ENCODE results near the gene SRRM3. TPM values are rescaled to one million over a fixed set of nuclear protein-coding genes. Genes with fewer than 3 reads are reported as not detected.

Gene SRRM3
- total and polyA plus RNA-seq, 2 experiments from 2014 or later, result 8.6 to 13.8 TPM

DNA sequence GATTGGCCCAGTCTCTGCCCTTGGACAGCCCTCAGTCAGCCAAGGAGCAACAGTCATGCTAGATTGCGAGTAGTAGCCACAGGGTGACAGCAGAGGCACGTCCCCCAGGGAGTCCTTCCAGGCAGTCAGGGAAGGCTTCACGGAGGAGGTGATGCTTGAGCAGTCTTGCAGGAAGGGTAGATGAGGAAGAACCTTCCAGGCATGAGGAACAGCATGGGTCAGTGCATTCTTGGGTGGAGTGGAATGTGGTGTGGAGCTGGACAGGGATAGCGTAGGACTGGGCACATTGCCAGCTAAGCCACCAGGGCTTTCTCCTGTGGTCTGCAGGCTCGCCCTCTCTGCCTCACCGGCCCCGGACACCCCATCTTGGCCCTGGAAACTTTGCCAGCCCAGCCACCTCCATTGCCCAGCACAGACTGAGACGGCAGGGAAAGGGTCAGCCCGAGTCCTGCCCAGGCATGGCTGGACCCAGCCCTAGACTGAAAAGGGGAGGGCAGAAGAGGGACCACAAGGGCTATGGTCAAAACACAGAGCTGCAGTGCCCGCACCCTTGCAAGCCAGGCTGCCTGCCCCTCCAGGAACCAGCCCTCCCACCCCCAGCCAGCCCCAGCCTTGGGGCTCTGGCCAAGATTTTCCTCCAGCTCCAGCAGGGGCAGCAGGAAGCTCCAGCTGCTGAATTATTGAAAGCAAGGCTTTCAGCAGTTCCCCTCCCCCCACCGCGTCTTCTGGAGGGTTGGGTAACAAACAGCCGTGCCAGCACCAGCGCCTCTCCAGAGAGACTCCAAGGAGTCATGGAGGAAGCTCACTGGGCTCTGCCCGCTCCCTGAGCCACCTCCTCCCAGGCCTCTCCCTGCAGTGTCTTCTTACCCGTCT, 18.7 kb downstream of the SRRM3 start:
- Mint-ChIP-seq H3K27me3 (ENCODE audit: insufficient read depth, low read depth, poor library complexity) (peaks cover 21% of the 10 kb centered on the region), H3K4me3 (no peak overlapping the region; the same call in 2 of the 3 replicates), H3K36me3 (ENCODE audit: low read depth) (no peaks in the 10 kb centered on the region), H3K27ac (peak overlapping the region; percentile 62), H3K4me1 (peaks cover 60% of the 10 kb centered on the region), H3K9me3 (no peaks in the 10 kb centered on the region)
- peak; percentile 94 for DNase-seq (ENCODE audit: low spot score)
- peak overlapping the region; percentile 33; the same call in 1 of the 2 replicates for H3K4me3 ChIP-seq
- peaks cover 56% of the 10 kb centered on the region for H3K4me1 ChIP-seq (ENCODE audit: insufficient read depth)
- no peaks in the 10 kb centered on the region for H3K36me3 ChIP-seq (ENCODE audit: insufficient read depth)
- H3F3A ChIP-seq (replicated peaks; ENCODE audit: low read depth), result peaks cover 23% of the 10 kb centered on the region
- peak; percentile 63 for ATAC-seq
- H3K27me3 ChIP-seq (ENCODE audit: insufficient read depth), result no peaks in the 10 kb centered on the region
- H3K9me2 ChIP-seq (ENCODE audit: insufficient read depth), result no peaks in the 10 kb centered on the region
- TF ChIP-seq EZH2phosphoT487 (IDR thresholded peaks at IDR 0.05; ENCODE audit: unreplicated experiment), result no peak
- no peak for TF ChIP-seq CREB1 (CRISPR knock-in tag; IDR thresholded peaks at IDR 0.05; ENCODE audit: low read depth)
- TF ChIP-seq ZNF114 (CRISPR knock-in tag; IDR thresholded peaks at IDR 0.05), result no peak
- TF ChIP-seq JUNB (IDR thresholded peaks at IDR 0.05; ENCODE audit: unreplicated experiment), result no peak
- TF ChIP-seq, protein P1, sequence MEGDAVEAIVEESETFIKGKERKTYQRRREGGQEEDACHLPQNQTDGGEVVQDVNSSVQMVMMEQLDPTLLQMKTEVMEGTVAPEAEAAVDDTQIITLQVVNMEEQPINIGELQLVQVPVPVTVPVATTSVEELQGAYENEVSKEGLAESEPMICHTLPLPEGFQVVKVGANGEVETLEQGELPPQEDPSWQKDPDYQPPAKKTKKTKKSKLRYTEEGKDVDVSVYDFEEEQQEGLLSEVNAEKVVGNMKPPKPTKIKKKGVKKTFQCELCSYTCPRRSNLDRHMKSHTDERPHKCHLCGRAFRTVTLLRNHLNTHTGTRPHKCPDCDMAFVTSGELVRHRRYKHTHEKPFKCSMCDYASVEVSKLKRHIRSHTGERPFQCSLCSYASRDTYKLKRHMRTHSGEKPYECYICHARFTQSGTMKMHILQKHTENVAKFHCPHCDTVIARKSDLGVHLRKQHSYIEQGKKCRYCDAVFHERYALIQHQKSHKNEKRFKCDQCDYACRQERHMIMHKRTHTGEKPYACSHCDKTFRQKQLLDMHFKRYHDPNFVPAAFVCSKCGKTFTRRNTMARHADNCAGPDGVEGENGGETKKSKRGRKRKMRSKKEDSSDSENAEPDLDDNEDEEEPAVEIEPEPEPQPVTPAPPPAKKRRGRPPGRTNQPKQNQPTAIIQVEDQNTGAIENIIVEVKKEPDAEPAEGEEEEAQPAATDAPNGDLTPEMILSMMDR (conservative IDR thresholded peaks at IDR 0.05; ENCODE audit: low read depth in 2 of 2), result peak; percentile 19 to 81; a peak in 2 of 4 replicates
- peak overlapping the region; percentile 67 for H3K4me2 ChIP-seq
- H3K27ac ChIP-seq (ENCODE audit: low read depth), result peak overlapping the region; percentile 59
- H2AFZ ChIP-seq, result 0 out of 2 replicates have a peak overlapping the region, but pooled peaks have one; percentile 32
- H3K79me2 ChIP-seq (replicated peaks; ENCODE audit: insufficient read depth), result no peaks in the 10 kb centered on the region
- no peaks in the 10 kb centered on the region for H4K20me1 ChIP-seq (replicated peaks; ENCODE audit: insufficient read depth)

DNA sequence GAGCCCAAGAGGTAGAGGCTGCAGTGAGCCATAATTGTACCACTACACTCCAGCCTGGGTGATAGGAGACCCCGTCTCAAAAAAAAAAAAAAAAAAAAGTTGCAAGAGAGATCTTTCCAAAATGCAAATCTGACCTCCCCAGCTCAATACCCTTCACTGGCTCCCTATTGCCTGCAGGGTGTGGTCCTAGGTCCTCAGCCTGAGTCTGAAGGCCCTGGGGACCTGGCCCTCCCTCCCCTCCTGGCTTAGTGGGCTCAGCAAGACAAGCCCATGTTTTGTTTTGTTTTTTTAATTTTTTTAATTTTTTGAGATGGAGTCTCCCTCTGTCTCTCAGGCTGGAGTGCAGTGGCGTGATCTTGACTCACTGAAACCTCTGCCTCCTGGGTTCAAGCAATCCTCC, 20.6 kb downstream of the SRRM3 start:
- H3K79me2 ChIP-seq (replicated peaks; ENCODE audit: insufficient read depth), result no peaks in the 10 kb centered on the region
- H3K9me2 ChIP-seq (ENCODE audit: insufficient read depth), result no peaks in the 10 kb centered on the region
- H3K27me3 ChIP-seq (ENCODE audit: insufficient read depth), result no peaks in the 10 kb centered on the region
- no peak overlapping the region for H3K4me3 Mint-ChIP-seq
- H3K9me3 Mint-ChIP-seq, result no peaks in the 10 kb centered on the region
- TF ChIP-seq, protein P1 (conservative IDR thresholded peaks at IDR 0.05; ENCODE audit: low read depth in 2 of 2), result no peak
- TF ChIP-seq, protein P2, sequence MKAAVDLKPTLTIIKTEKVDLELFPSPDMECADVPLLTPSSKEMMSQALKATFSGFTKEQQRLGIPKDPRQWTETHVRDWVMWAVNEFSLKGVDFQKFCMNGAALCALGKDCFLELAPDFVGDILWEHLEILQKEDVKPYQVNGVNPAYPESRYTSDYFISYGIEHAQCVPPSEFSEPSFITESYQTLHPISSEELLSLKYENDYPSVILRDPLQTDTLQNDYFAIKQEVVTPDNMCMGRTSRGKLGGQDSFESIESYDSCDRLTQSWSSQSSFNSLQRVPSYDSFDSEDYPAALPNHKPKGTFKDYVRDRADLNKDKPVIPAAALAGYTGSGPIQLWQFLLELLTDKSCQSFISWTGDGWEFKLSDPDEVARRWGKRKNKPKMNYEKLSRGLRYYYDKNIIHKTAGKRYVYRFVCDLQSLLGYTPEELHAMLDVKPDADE (IDR thresholded peaks at IDR 0.05), result no peak
- TF ChIP-seq, protein P3, sequence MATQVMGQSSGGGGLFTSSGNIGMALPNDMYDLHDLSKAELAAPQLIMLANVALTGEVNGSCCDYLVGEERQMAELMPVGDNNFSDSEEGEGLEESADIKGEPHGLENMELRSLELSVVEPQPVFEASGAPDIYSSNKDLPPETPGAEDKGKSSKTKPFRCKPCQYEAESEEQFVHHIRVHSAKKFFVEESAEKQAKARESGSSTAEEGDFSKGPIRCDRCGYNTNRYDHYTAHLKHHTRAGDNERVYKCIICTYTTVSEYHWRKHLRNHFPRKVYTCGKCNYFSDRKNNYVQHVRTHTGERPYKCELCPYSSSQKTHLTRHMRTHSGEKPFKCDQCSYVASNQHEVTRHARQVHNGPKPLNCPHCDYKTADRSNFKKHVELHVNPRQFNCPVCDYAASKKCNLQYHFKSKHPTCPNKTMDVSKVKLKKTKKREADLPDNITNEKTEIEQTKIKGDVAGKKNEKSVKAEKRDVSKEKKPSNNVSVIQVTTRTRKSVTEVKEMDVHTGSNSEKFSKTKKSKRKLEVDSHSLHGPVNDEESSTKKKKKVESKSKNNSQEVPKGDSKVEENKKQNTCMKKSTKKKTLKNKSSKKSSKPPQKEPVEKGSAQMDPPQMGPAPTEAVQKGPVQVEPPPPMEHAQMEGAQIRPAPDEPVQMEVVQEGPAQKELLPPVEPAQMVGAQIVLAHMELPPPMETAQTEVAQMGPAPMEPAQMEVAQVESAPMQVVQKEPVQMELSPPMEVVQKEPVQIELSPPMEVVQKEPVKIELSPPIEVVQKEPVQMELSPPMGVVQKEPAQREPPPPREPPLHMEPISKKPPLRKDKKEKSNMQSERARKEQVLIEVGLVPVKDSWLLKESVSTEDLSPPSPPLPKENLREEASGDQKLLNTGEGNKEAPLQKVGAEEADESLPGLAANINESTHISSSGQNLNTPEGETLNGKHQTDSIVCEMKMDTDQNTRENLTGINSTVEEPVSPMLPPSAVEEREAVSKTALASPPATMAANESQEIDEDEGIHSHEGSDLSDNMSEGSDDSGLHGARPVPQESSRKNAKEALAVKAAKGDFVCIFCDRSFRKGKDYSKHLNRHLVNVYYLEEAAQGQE (IDR thresholded peaks at IDR 0.05; ENCODE audit: unreplicated experiment), result no peak
- TF ChIP-seq JUNB (IDR thresholded peaks at IDR 0.05; ENCODE audit: unreplicated experiment) (no peak), EZH2phosphoT487 (IDR thresholded peaks at IDR 0.05; ENCODE audit: unreplicated experiment) (no peak), NANOG (IDR thresholded peaks at IDR 0.05; ENCODE audit: borderline replicate concordance) (no peak), STAT1 (IDR thresholded peaks at IDR 0.05; ENCODE audit: unreplicated experiment) (no peak), POLR2AphosphoS5 (IDR thresholded peaks at IDR 0.05; ENCODE audit: low read depth) (no peak), ZNF114 (CRISPR knock-in tag; IDR thresholded peaks at IDR 0.05) (no peak)
- H3K4me2 ChIP-seq, result no peak overlapping the region
- no peak overlapping the region for H3K4me3 ChIP-seq
- DNase-seq (ENCODE audit: low spot score) (no peak), ATAC-seq (no peak)
- no peak overlapping the region for H2AFZ ChIP-seq
- H3K36me3 Mint-ChIP-seq (ENCODE audit: low read depth), result no peaks in the 10 kb centered on the region
- peaks cover 21% of the 10 kb centered on the region for H3K27me3 Mint-ChIP-seq (ENCODE audit: insufficient read depth, low read depth, poor library complexity)
- no peak overlapping the region for H3K27ac ChIP-seq (ENCODE audit: low read depth)
- H3K36me3 ChIP-seq (ENCODE audit: insufficient read depth), result no peaks in the 10 kb centered on the region
- peaks cover 51% of the 10 kb centered on the region for H3K4me1 ChIP-seq (ENCODE audit: insufficient read depth)
- H3K27ac Mint-ChIP-seq, result no peak overlapping the region
- peaks cover 14% of the 10 kb centered on the region for H3F3A ChIP-seq (replicated peaks; ENCODE audit: low read depth)
- peaks cover 53% of the 10 kb centered on the region for H3K4me1 Mint-ChIP-seq
- H4K20me1 ChIP-seq (replicated peaks; ENCODE audit: insufficient read depth), result no peaks in the 10 kb centered on the region

Data from GM23338 (cell line).